Mucosa of rectum (tissue), 2 donors: ENCODE data around the gene EYA3.

Experiments
- H3K27ac ChIP-seq, 2 donors: one replicate each; pipeline ENCODE4 v1.7.0; 2013; ENCODE audit warnings: inconsistent platforms in 2 of 2, low read depth in 2 of 2, low read length in 2 of 2
- H3K27me3 ChIP-seq, 2 donors: one replicate each; pipeline ENCODE4 v1.7.0; 2013; ENCODE audit warnings: low read length in 2 of 2; ENCODE audit not compliant: control insufficient read depth in 2 of 2, insufficient read depth in 2 of 2
- H3K36me3 ChIP-seq, 2 donors: one replicate each; pipeline ENCODE4 v1.7.0; 2013; ENCODE audit warnings: low read length in 2 of 2; ENCODE audit not compliant: control insufficient read depth in 2 of 2, insufficient read depth in 2 of 2
- H3K4me1 ChIP-seq, 2 donors: one replicate each; pipeline ENCODE4 v1.7.0; 2013; ENCODE audit warnings: low read length in 2 of 2, mild to moderate bottlenecking in 1 of 2; ENCODE audit not compliant: control insufficient read depth in 2 of 2, insufficient read depth in 2 of 2
- H3K4me3 ChIP-seq, 2 donors: one replicate each; pipeline ENCODE4 v1.7.0; 2013; ENCODE audit warnings: low read length in 2 of 2
- H3K9ac ChIP-seq, 2 donors: one replicate each; pipeline ENCODE4 v1.7.0; 2013; ENCODE audit warnings: low read length in 2 of 2, low read depth in 1 of 2, mild to moderate bottlenecking in 1 of 2
- H3K9me3 ChIP-seq, 2 donors: one replicate each; pipeline ENCODE4 v1.7.0; 2013; ENCODE audit warnings: low read length in 2 of 2; ENCODE audit not compliant: control insufficient read depth in 2 of 2
- donor health status: healthy.
- donor health status: Normal muscosa, but diverticular disease.

Gene EYA3

GRCh38 chr1:28112388-28113241 is 24.2 kb upstream of the EYA3 start:
- peak overlapping the region in 1 of 2 donors; percentile 40 for H3K27ac ChIP-seq

GRCh38 chr1:28111157-28111556 is 22.7 kb upstream of the EYA3 start:
- Histone ChIP-seq H3K4me1 (peaks cover 0 to 4% of the 10 kb centered on the region in 2 donors), H3K4me3 (no peak overlapping the region), H3K36me3 (no peaks in the 10 kb centered on the region), H3K27me3 (no peaks in the 10 kb centered on the region), H3K27ac (no peak overlapping the region), H3K9ac (no peak overlapping the region), H3K9me3 (no peaks in the 10 kb centered on the region)

More at GRCh38 chr1:28112388-28113241, 24.2 kb upstream of the EYA3 start:
- H3K9me3 ChIP-seq = no peaks in the 10 kb centered on the region
- H3K36me3 ChIP-seq = no peaks in the 10 kb centered on the region
- peaks cover 0 to 4% of the 10 kb centered on the region in 2 donors for H3K4me1 ChIP-seq
- no peaks in the 10 kb centered on the region for H3K27me3 ChIP-seq
- no peak overlapping the region for H3K9ac ChIP-seq
- H3K4me3 ChIP-seq = no peak overlapping the region

GRCh38 chr1:28110555-28110954 is 22.1 kb upstream of the EYA3 start:
- Histone ChIP-seq H3K4me1 (peaks cover 0 to 4% of the 10 kb centered on the region in 2 donors), H3K9me3 (no peaks in the 10 kb centered on the region), H3K27me3 (no peaks in the 10 kb centered on the region), H3K9ac (no peak overlapping the region), H3K27ac (no peak overlapping the region), H3K4me3 (no peak overlapping the region), H3K36me3 (no peaks in the 10 kb centered on the region)

GRCh38 chr1:28109639-28110038 is 21.2 kb upstream of the EYA3 start:
- no peaks in the 10 kb centered on the region for H3K9me3 ChIP-seq
- H3K4me1 ChIP-seq = peaks cover 3 to 4% of the 10 kb centered on the region in 2 donors
- H3K36me3 ChIP-seq = no peaks in the 10 kb centered on the region
- no peak overlapping the region for H3K4me3 ChIP-seq
- H3K27ac ChIP-seq = no peak overlapping the region
- H3K9ac ChIP-seq = no peak overlapping the region
- H3K27me3 ChIP-seq = no peaks in the 10 kb centered on the region

GRCh38 chr1:28108001-28108400 is 19.6 kb upstream of the EYA3 start:
- Histone ChIP-seq H3K9me3 (no peaks in the 10 kb centered on the region), H3K36me3 (no peaks in the 10 kb centered on the region), H3K27ac (no peak overlapping the region), H3K4me1 (peaks cover 4 to 6% of the 10 kb centered on the region in 2 donors), H3K9ac (no peak overlapping the region), H3K4me3 (no peak overlapping the region), H3K27me3 (no peaks in the 10 kb centered on the region)

- Histone ChIP-seq H3K4me1 (peaks cover 0 to 6% of the 10 kb centered on the region in 2 donors), H3K27me3 (no peaks in the 10 kb centered on the region), H3K27ac (peak overlapping the region; percentile 40 to 67), H3K9me3 (no peaks in the 10 kb centered on the region), H3K9ac (peak overlapping the region; percentile 52 to 56), H3K4me3 (peak overlapping the region; percentile 45 to 60), H3K36me3 (no peaks in the 10 kb centered on the region)
Observed at GRCh38 chr1:28104866-28105467, 16.6 kb upstream of the EYA3 start.

GRCh38 chr1:28102189-28102588 is 13.8 kb upstream of the EYA3 start:
- H3K27ac ChIP-seq = no peak overlapping the region
- no peaks in the 10 kb centered on the region for H3K27me3 ChIP-seq
- no peak overlapping the region for H3K9ac ChIP-seq
- peaks cover 0 to 6% of the 10 kb centered on the region in 2 donors for H3K4me1 ChIP-seq
- H3K4me3 ChIP-seq = no peak overlapping the region
- H3K36me3 ChIP-seq = no peaks in the 10 kb centered on the region
- H3K9me3 ChIP-seq = no peaks in the 10 kb centered on the region

- H3K9me3 ChIP-seq = no peaks in the 10 kb centered on the region
- H3K27ac ChIP-seq = no peak overlapping the region
- H3K9ac ChIP-seq = no peak overlapping the region
- no peaks in the 10 kb centered on the region for H3K36me3 ChIP-seq
- H3K27me3 ChIP-seq = no peaks in the 10 kb centered on the region
- no peak overlapping the region for H3K4me3 ChIP-seq
- no peaks in the 10 kb centered on the region for H3K4me1 ChIP-seq
Observed at GRCh38 chr1:28099050-28099769, 10.8 kb upstream of the EYA3 start.

- Histone ChIP-seq H3K4me1 (no peaks in the 10 kb centered on the region), H3K4me3 (no peak overlapping the region), H3K27me3 (no peaks in the 10 kb centered on the region), H3K9me3 (no peaks in the 10 kb centered on the region), H3K27ac (no peak overlapping the region), H3K9ac (no peak overlapping the region), H3K36me3 (no peaks in the 10 kb centered on the region)
Observed at GRCh38 chr1:28097100-28097472, 8.7 kb upstream of the EYA3 start.
